HUDEP-2 (cell line): Measurements from ENCODE around the gene CLEC3B.
A peak's percentile ranks its signal among the peaks of the same experiment; 100 is the strongest.
"Not testable (repeated sequence)": the region's sequence is repeated elsewhere in the genome, so short reads cannot be mapped to it uniquely, and the experiment has no call there.

ENCODE experiments used
- DNase-seq, 76 experiments: peaks; one replicate each; lab custom pipeline; 2025; ENCODE audit not compliant: unreplicated experiment in 76 of 76; lab: John Stamatoyannopoulos, UW

The CLEC3B gene

GRCh38 chr3:45026038-45026437 is at the start of gene CLEC3B:
Gene CLEC3B, plus strand, starts transcription at chr3:45026303. Its CDS starts 60 bp downstream, at chr3:45026363.
- DNase-seq: no peak

- DNase-seq: peak in 1 of 76 experiments; percentile 18
Observed at GRCh38 chr3:44981220-44981619, 44.9 kb upstream of the CLEC3B start.

GRCh38 chr3:44981751-44982150 is 44.4 kb upstream of the CLEC3B start:
- DNase-seq: peak in 5 of 76 experiments; percentile 3 to 8 (median 6)

GRCh38 chr3:44982817-44983216 is 43.3 kb upstream of the CLEC3B start:
- no peak for DNase-seq

- peak in 6 of 76 experiments; percentile 10 to 29 (median 16) for DNase-seq
Observed at GRCh38 chr3:44983484-44983941, 42.6 kb upstream of the CLEC3B start.

GRCh38 chr3:44984335-44984734 is 41.8 kb upstream of the CLEC3B start:
- no peak for DNase-seq

GRCh38 chr3:44986330-44986729 is 39.8 kb upstream of the CLEC3B start:
- DNase-seq: not testable (repeated sequence)

- DNase-seq: no peak
Observed at GRCh38 chr3:44987332-44987731, 38.8 kb upstream of the CLEC3B start.

- peak in 15 of 76 experiments; percentile 5 to 36 (median 21) for DNase-seq
Observed at GRCh38 chr3:44988073-44988472, 38.0 kb upstream of the CLEC3B start.

- no peak for DNase-seq
Observed at GRCh38 chr3:44989141-44989540, 37.0 kb upstream of the CLEC3B start.

GRCh38 chr3:44989636-44990373 is 36.3 kb upstream of the CLEC3B start:
- DNase-seq: no peak

- no peak for DNase-seq
Observed at GRCh38 chr3:44991326-44991725, 34.8 kb upstream of the CLEC3B start.

- DNase-seq: peak in 8 of 76 experiments; percentile 3 to 36 (median 10)
Observed at GRCh38 chr3:44992555-44993470, 33.3 kb upstream of the CLEC3B start.

- no peak for DNase-seq
Observed at GRCh38 chr3:44993471-44994205, 32.5 kb upstream of the CLEC3B start.

- no peak for DNase-seq
Observed at GRCh38 chr3:44995142-44995770, 30.8 kb upstream of the CLEC3B start.

- no peak for DNase-seq
Observed at GRCh38 chr3:44996556-44996969, 29.5 kb upstream of the CLEC3B start.

GRCh38 chr3:44999782-45000181 is 26.3 kb upstream of the CLEC3B start:
- no peak for DNase-seq

- DNase-seq: no peak
Observed at GRCh38 chr3:45000823-45001222, 25.3 kb upstream of the CLEC3B start.

GRCh38 chr3:45001738-45002137 is 24.4 kb upstream of the CLEC3B start:
- no peak for DNase-seq

GRCh38 chr3:45002139-45002660 is 23.9 kb upstream of the CLEC3B start:
- DNase-seq: no peak
